AG04450 (cell line): ENCODE measurements around the gene FSTL4. TPM values are rescaled to one million over a fixed set of nuclear protein-coding genes. Genes with fewer than 3 reads are reported as not detected.

Source experiments
- CTCF ChIA-PET: fragments of 300-600, 350-600 bp; formaldehyde crosslinking; extraction: SDS; loops from one replicate; lab custom pipeline; 2022; ENCODE audit warnings: antibody characterized with exemption, inconsistent platforms; lab: Charles Lee
- POLR2A ChIA-PET: fragments of 350-600 bp; formaldehyde crosslinking; extraction: SDS; loops from one replicate; lab custom pipeline; 2021; ENCODE audit warnings: antibody characterized with exemption, inconsistent platforms; lab: Yijun Ruan, JAX
- DNase-seq: peaks from one replicate; pipeline ENCODE4 v3.0.0-alpha.2; 2011; ENCODE audit warnings: low read depth, low spot score
- H3K27ac ChIP-seq: one replicate; pipeline ENCODE4 v1.5.1; 2012; ENCODE audit warnings: low read depth, low read length, control low read depth
- H3K27me3 ChIP-seq: one replicate; pipeline ENCODE4 v1.6.0; 2012; ENCODE audit warnings: low read length; ENCODE audit not compliant: control insufficient read depth, insufficient read depth
- H3K4me3 ChIP-seq: 2 replicates; pipeline ENCODE4 v1.5.1; 2011; ENCODE audit warnings: mild to moderate bottlenecking, low read depth, low read length, control low read depth
- H3K9me3 ChIP-seq: 2 replicates; pipeline ENCODE4 v1.5.1; 2012; ENCODE audit warnings: low read length; ENCODE audit not compliant: control insufficient read depth, insufficient read depth
- polyA plus RNA-seq: library from polyadenylated mRNA; depleted of rRNA; stranded (reverse); fragments of >200 nt; gene quantifications from 2 replicates; pipeline ENCODE4 v1.2.3, GENCODE V29; 2011
- TF ChIP-seq, protein P1 (sequence below): IDR thresholded peaks from 2 replicates; pipeline ENCODE4 v1.5.1; 2011; ENCODE audit warnings: low read depth, low read length, control low read depth, inconsistent platforms

Gene FSTL4
- polyA plus RNA-seq, 1 experiment, result 0.11 TPM

DNA sequence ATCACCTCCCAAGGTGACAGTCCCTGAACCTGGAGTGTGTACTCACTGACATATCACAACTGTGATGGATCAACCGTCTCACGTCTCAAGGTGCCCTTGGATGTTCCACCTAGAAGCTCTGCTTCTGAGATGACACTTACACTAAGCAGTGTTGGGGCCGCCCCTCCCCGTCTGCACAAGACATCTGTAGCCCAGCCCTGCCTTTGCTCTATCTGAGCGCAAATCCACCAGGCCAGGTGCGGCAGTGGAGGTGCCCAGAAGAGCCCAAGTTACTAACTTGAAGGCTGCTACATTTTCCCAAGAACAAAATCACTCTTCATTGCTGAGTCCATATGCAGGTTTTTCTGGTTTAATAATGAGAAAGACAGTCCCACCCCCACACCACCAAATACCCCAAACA, 148.3 kb downstream of the FSTL4 start:
- Histone ChIP-seq H3K4me3 (no peak overlapping the region), H3K27ac (no peak overlapping the region), H3K27me3 (peaks cover 1% of the 10 kb centered on the region), H3K9me3 (no peaks in the 10 kb centered on the region)
- ChIA-PET POLR2A (no interaction called here), CTCF (no interaction called here)
- DNase-seq, result no peak
- TF ChIP-seq, protein P1, sequence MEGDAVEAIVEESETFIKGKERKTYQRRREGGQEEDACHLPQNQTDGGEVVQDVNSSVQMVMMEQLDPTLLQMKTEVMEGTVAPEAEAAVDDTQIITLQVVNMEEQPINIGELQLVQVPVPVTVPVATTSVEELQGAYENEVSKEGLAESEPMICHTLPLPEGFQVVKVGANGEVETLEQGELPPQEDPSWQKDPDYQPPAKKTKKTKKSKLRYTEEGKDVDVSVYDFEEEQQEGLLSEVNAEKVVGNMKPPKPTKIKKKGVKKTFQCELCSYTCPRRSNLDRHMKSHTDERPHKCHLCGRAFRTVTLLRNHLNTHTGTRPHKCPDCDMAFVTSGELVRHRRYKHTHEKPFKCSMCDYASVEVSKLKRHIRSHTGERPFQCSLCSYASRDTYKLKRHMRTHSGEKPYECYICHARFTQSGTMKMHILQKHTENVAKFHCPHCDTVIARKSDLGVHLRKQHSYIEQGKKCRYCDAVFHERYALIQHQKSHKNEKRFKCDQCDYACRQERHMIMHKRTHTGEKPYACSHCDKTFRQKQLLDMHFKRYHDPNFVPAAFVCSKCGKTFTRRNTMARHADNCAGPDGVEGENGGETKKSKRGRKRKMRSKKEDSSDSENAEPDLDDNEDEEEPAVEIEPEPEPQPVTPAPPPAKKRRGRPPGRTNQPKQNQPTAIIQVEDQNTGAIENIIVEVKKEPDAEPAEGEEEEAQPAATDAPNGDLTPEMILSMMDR, result no peak

DNA sequence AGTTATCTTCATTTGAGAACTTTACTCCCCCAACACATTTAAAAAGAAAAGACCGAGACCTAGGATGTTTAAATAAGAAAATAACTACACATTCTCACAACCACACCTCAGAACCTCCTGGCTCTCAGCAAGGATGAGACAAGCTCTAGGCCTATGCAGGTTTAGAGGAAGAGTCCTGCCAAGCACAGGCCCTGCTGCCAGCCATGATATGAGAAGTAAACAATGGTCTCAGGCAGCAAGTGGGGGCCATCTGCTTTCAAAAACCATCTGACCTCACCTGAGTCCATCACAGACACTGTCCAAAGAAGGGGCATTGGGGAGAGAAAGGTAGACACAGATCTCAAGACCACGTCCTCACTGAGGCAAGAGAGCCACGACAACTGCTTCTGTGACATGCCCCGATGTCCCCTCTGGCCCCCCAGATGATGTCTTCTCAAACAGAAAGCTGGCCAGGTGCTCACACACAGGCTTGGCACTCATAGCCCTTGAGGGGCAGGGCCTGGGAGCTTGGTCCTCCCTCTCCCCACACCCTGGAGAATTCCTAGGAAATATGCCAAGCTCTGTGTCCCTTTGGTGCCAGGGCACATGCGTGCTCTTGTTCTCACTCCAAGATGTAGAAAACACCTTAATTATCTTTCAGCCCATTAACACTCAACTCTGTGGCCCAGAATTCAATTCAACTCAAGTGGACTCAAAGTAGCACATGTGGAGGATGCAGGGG, 150.4 kb downstream of the FSTL4 start:
- DNase-seq, result no peak
- CTCF ChIA-PET, result interaction anchor here (0.5 kb wide), 1 partner anchor 476 kb away, joined by 3 read pairs; no protein-coding TSS in a partner anchor
- Histone ChIP-seq H3K27me3 (no peaks in the 10 kb centered on the region), H3K9me3 (no peaks in the 10 kb centered on the region), H3K27ac (no peak overlapping the region), H3K4me3 (no peak overlapping the region)
- POLR2A ChIA-PET, result no interaction called here
- TF ChIP-seq, protein P1, result no peak

DNA sequence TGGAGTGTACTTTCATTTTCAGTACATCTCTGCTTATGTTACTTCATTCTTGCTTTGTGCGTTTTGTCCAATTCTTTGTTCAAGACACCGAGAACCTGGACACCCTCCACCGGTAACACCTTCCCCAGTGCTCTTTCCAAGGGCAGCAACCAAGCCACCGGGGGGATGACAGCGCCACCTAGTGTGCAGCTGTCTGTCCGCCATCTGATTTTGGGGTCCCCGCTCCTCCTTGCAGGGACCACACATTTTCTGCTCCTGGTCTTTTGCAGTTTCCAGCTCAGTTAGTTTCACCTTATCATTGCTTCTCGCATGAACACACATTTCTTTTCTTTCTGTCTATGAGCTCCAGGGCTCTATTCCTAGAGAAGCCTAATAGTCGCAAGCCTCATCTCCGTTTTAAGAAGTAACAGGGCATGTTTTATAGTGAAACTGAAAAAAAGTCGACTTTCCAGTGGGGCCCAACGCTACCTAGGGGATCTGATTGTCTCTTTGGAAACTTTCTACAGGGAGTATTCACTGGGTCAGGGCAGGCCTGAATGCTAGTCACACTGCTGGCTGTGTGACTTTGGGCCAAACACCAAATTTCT, 152.1 kb downstream of the FSTL4 start:
- TF ChIP-seq, protein P1, result peak; percentile 48
- no peaks in the 10 kb centered on the region for H3K9me3 ChIP-seq
- POLR2A ChIA-PET, result no interaction called here
- H3K4me3 ChIP-seq, result no peak overlapping the region
- no peak for DNase-seq
- CTCF ChIA-PET, result no interaction called here
- H3K27me3 ChIP-seq, result no peaks in the 10 kb centered on the region
- H3K27ac ChIP-seq, result no peak overlapping the region

DNA sequence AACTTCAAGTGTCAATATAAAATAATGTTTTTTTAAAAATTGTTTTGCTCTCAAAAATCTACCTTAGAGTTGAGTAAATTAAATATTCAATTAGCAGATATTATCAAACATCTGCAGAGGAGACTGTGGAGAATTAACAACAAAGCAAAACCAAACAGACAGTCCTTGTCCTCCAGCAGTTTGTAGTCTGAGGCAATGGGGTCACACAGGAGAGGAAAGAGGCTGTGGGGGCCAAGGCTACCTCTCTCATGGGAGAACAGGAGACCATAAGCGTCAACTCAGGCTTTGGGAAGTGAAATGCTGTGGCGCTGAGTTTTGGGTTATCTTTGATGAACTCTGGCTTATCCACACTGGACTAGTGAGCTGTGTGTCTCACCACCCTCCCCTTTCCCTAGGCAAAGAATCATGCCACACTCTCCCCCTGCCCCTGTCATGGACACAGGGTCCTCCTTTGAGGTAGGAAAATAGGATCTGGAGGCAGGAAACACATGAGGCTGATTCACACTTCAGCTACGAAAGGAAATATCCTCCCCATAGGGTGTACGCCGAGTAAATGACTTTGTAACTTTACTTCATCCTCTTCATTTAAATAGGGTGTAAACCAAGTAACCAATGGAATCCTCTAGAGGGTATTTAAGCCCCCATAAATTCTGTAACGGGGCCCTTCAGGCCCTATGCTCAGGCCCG, 152.7 kb downstream of the FSTL4 start:
- no peak for DNase-seq
- no peak overlapping the region for H3K27ac ChIP-seq
- no peaks in the 10 kb centered on the region for H3K9me3 ChIP-seq
- no peaks in the 10 kb centered on the region for H3K27me3 ChIP-seq
- TF ChIP-seq, protein P1, result no peak
- ChIA-PET POLR2A (no interaction called here), CTCF (no interaction called here)
- no peak overlapping the region for H3K4me3 ChIP-seq

DNA sequence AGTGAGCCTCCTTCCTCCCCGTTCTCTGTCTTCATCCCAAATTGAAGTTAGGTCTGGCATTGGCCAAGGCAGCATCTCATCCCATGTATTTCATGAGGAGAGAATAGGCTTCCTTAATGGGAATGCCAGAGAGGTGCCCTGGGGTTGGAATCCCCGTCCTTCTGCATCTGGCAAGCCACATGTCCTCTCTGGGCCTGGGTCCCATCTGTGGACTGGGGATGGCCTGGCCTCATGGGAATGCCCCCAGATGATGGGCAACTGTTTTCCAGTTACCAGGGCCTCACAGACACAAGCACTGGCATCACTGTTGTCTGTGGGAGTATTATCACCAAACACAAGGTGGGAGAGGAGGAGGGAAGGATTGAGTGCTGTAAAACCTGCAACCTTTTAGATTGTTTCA, 153.9 kb downstream of the FSTL4 start:
- Histone ChIP-seq H3K27me3 (no peaks in the 10 kb centered on the region), H3K4me3 (no peak overlapping the region), H3K27ac (no peak overlapping the region), H3K9me3 (no peaks in the 10 kb centered on the region)
- POLR2A ChIA-PET, result no interaction called here
- TF ChIP-seq, protein P1, result no peak
- no peak for DNase-seq
- CTCF ChIA-PET, result no interaction called here
